Esophagus muscularis mucosa (tissue), 3 donors: ENCODE measurements around the gene KRTAP21-2.

Experiments
- CTCF ChIP-seq, 3 experiments: fragments of 200-600 bp in 2 of 3; fragments of 450-650 bp in 1 of 3; sonication (generic) in 2 of 3; IDR thresholded peaks; one replicate each; pipeline ENCODE4 v1.5.1; 2017 to 2019; ENCODE audit warnings: antibody characterized with exemption in 3 of 3, mild to moderate bottlenecking in 2 of 3, moderate library complexity in 1 of 3
- POLR2A ChIP-seq: fragments of 450-650 bp; IDR thresholded peaks from one replicate; pipeline ENCODE4 v1.6.1; 2017; ENCODE audit warnings: antibody characterized with exemption, moderate library complexity, mild to moderate bottlenecking, low read depth
- POLR2AphosphoS5 ChIP-seq, 2 donors: sonication (generic); formaldehyde crosslinking; IDR thresholded peaks; one replicate each; pipeline ENCODE4 v1.6.1; 2017; ENCODE audit warnings: antibody characterized with exemption in 2 of 2

DNA sequence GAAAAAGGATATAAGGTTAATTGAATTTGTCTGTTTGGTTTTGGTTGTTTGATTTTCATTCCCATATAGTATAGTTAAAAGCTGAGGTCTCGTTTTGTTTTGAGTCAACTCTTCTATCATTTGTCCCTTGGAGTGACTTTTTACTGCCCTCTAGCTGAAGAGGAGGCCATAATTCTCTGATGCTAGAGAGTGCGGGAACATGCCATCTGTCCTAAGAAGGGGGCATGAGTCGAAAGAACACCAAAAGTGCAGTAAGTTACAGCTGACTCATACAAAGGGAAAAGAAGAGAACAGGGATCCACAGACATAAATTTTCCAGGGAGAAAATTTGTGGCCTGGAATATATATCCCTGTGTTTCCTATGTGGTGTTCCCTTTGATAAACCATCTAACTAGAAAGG, 32.6 kb downstream of the KRTAP21-2 start:
- TF ChIP-seq CTCF (IDR thresholded peaks at IDR 0.05) (no peak), POLR2AphosphoS5 (IDR thresholded peaks at IDR 0.05) (no peak), POLR2A (no peak)
